COR-L47 (cell line): ENCODE data around the gene CDA.

Experiments
- DNase-seq: peaks from one replicate; lab custom pipeline; 2025; lab: John Stamatoyannopoulos, UW

The CDA gene

DNA sequence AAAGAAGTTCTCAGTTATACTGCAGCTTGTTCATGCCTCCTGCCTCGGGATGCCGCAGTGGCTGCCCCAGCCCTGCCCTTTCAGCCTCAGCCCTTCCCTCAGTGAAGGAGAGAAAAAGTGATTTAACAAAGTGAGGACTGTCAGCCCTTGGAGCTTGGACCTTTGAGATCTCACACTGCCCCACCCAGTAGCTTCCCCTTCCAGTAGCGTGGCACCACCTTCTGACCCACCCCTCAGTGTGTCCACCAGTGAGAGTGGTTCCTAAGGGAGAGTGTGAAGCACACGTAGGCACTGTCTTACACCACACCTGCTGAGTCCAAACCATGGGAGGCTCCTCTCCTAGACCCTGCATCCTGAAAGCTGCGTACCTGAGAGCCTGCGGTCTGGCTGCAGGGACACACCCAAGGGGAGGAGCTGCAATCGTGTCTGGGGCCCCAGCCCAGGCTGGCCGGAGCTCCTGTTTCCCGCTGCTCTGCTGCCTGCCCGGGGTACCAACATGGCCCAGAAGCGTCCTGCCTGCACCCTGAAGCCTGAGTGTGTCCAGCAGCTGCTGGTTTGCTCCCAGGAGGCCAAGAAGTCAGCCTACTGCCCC lies at the start of gene CDA:
Gene CDA, plus strand, starts transcription at position 464 of the 592 bp plus-strand sequence. Its CDS starts 33 bp downstream, at position 497.
- DNase-seq = no peak

- DNase-seq = no peak
These were observed 48.6 kb upstream of the CDA start for GRCh38 chr1:20540281-20540680.

- DNase-seq = no peak
These were observed 42.3 kb upstream of the CDA start for GRCh38 chr1:20546637-20547036.

GRCh38 chr1:20551161-20551560 lies 37.7 kb upstream of the CDA start:
- DNase-seq = no peak

DNA sequence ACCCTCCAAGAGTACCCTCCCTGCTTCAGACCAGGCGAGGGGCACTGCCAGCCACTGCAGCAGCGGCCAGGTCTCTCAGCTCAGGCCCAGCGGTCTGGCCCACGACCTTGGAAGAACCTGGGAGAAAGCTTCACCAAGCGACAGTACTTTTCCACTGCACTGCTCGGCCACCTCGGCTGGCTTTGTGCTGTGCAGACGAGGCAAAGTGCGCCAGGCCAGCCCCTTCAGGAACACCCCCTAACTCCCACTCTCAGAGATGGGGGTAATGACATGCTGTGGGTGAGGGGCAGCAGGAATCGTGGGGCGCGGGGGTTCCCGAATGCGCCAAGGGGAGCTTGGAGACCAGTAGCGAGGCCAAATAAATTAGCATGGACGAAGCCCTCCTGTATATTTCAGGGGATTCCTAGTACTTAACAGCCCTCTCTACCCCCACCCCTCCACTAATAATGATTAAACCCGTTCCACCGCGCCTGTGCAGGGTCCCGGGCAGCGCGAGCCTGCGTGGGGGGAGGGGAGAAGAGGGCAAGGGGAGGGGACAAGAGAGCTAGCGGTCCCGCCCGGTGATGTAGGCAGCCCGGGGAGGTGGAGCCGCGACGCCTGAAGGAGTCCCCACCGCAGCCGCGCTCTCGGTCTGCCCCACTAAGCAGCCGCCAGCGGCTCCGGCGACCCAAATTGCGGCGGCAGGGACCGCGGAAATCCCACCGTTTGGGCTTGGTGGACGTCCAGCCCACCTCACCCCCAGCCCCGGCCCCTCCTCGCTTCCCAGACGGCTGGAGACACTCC lies 36.8 kb upstream of the CDA start, which contains the start of gene FAM43B:
Gene FAM43B, plus strand, starts transcription at position 629 of the 783 bp plus-strand sequence. CDS start 401 bp downstream, outside the sequence.
- DNase-seq = peak; percentile 15

DNA sequence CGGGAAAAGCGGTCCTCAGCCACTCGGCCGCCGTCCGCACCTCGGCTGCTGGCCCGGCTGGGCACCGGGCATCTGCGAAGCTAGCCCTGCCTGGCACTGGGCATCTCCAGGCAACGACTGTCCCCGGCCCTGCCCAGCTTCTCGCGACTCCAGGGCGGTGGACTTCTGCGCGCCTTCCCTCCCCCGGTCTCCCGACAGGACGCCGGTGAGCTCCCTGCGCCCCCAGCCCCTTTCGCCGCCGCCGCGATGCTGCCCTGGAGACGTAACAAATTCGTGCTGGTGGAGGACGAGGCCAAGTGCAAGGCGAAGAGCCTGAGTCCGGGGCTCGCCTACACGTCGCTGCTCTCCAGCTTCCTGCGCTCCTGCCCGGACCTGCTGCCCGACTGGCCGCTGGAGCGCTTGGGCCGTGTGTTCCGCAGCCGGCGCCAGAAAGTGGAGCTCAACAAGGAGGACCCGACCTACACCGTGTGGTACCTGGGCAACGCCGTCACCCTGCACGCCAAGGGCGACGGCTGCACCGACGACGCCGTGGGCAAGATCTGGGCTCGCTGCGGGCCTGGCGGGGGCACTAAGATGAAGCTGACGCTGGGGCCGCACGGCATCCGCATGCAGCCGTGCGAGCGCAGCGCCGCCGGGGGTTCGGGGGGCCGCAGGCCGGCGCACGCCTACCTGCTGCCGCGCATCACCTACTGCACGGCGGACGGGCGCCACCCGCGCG lies 36.0 kb upstream of the CDA start:
- DNase-seq = peak; percentile 14

GRCh38 chr1:20555025-20555757 lies 33.7 kb upstream of the CDA start:
- DNase-seq = no peak

GRCh38 chr1:20555758-20556120 lies 33.2 kb upstream of the CDA start:
- DNase-seq = no peak

DNA sequence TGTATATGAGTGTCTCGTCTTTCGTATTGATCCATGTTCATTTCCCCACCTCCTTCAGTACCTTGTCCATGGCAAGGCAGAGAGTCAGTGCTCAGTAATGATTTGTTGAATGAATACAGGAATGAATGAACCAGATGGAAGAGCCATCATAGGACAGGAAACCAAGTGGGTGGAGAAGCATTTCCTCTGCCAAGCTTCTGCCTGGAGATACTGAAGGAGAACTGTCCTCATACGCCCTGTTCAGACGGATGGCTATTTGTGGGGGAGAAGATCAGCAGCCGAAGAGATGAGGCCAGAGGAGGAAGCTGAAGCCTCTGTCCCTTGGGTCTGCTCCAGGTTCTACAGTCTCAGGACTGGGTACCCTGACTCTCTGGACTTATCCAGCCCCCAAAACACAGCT lies 30.7 kb upstream of the CDA start:
- DNase-seq = no peak

DNA sequence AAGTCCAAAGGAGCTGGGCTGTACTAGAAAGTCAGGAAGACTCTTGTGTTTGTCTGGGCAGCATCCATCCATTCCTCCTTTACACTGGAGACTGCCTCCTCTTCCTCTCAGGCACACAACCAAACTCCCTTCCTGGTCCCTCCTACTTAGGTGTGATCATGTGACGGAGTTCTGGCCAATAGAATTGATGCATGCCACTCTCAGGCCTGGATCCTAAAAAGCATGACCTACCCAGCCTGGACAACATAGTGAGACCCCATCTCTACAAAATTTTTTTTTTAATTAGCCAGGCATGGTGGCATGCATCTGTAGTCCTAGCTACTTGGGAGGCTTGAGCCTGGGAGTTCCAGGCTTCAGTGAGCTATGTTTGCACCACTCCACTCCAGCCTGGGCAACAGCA lies 27.9 kb upstream of the CDA start:
- no peak for DNase-seq

- DNase-seq = no peak
These were observed 23.7 kb upstream of the CDA start for GRCh38 chr1:20565234-20565633.

- DNase-seq = no peak
These were observed 19.3 kb upstream of the CDA start for GRCh38 chr1:20569523-20570098.

GRCh38 chr1:20571427-20571826 lies 17.5 kb upstream of the CDA start:
- DNase-seq = no peak

GRCh38 chr1:20573987-20574386 lies 14.9 kb upstream of the CDA start:
- DNase-seq = no peak

DNA sequence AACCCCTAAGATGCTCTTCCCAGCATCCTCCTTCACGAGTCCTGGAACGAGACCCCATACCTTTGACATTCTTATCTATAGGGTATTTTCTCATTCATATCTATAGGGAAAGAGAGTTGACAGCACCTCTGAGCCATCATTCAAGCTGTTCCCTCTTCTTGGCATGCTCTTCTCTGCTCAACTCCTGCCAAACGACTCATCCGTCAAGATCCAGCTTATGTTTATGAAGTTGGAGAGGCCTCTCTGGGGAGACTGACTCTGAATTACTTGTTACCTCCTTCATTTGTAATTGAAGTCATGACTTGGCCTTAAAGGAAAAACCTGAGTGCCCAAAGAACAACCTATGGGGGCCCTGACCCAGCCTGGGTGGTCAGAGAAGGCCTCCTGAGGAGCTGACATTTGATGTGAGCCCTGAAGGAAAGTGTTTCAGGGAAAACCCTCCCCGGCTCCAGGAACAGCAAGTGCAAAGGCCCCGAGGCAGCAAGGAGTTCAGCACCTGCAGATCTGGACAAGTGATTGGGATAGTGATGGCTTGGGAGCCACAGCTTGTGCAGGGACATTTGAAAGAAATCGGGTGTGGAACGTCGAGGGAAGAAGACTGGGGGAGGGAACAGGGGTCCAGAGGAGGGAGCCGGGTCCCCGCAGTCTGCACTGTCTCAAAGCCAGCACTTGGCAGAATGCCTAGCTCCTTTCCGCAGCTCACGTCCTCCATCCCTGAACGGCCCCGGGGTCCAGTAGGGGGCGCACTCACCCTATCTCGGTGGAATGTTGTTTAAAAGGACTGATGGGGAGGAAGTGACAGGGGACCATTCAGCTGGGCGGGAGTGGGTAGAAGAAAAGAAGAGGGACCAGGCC lies 14.0 kb upstream of the CDA start:
- peak; percentile 19 for DNase-seq

DNA sequence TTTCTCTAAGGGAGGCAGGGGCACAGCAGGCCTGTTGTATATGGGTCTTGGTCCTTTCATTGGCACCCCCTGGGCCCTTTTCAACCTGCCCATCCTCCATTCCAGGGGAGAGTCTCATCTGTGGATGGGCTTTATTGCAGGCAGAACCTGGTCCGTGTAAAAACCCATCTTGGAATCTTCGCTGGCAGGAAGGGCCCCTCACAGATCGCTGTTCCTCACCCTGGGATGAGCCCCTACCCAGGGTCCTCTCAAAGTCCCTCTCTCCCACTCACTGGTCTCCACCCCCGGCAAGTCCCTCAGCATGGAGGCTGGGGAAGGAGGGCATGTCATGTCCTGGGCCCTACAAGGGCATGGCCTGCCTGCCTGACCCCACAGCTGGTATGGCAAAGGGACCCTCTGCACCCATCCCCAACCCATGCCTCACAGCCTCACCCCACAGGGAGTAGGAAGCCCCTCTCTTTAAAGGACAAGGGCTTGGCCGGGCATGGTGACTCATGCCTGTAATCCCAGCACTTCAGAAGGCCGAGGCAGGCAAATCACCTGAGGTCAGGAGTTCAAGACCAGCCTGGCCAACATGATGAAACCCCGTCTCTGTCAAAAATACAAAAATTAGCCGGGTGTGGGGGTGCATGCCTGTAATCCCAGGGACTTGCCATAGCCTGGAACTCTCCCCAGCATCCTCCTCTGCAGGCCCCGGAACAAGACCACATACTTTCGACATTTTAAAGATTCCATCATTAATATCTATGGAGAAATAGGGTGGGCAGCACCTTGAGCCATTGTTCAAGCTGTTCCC lies 13.2 kb upstream of the CDA start:
- no peak for DNase-seq

- no peak for DNase-seq
These were observed 10.8 kb upstream of the CDA start for GRCh38 chr1:20578062-20578461.

DNA sequence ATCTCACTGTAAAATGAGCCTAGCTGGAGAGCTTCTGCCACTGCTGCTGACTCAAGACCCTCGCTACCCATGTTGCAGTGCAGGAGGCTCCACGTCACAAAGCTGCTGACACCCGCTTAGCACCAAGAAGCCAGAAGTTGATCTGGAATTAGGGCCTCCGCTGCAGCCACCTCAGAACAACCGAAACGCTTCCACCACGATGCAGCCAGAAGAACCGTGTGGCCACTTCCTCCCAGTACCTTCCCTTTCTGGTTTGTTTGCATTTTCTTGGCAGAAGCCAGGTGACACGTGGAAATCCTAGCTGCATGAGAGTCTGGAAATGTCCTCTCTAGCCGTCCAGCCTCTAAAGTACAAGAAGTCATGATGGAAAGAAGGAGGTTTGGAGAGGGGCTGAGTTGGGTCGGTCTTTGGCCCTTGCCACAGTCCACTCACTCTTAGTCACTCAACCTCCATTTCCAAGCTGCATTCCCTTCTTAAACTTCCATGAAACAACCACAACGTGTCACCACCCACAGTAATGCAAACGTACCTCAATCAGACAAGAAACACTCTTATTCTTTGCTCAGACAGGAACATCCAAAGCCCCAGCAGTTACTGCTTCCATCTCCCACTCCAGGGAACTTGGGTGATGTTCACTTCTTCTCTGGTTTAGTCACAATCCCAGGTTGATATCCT lies 10.0 kb upstream of the CDA start:
- no peak for DNase-seq

DNA sequence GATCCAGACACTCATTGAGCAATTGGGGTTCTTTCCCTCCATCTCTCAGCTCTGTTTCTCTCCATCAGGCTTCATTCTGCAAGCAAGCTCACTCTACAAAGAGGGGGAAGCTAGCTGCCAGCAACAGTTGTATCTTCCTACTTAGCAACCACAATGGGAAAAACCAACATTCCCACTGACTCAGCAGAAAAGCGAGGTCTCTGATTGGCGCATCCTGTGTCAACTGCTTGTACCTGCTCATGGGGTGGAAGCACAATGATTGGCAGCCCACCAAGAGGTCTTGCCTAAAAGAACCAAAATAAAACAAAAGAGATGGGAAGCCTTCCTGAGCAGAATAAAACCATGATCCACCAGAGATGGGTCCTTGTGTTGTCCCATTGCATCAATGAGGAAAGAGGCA lies 4.0 kb upstream of the CDA start:
- no peak for DNase-seq
